GM12864 (cell line): ENCODE measurements around the gene C1orf159.
"Not testable (repeated sequence)": the region's sequence is repeated elsewhere in the genome, so short reads cannot be mapped to it uniquely, and the experiment has no call there.

Experiments used
- DNase-seq: peaks from one replicate; pipeline ENCODE4 v3.0.0-alpha.2; 2011; ENCODE audit warnings: low read depth
- H3K4me3 ChIP-seq: 2 replicates; pipeline ENCODE4 v1.5.1; 2011; ENCODE audit warnings: mild to moderate bottlenecking, low read depth, low read length, control low read depth
- TF ChIP-seq, protein P1 (sequence below): IDR thresholded peaks from 2 replicates; pipeline ENCODE4 v1.5.1; 2011; ENCODE audit warnings: low read depth, mild to moderate bottlenecking, moderate library complexity, low read length, control low read depth, inconsistent platforms; ENCODE audit errors: missing control alignments

C1orf159 gene

DNA sequence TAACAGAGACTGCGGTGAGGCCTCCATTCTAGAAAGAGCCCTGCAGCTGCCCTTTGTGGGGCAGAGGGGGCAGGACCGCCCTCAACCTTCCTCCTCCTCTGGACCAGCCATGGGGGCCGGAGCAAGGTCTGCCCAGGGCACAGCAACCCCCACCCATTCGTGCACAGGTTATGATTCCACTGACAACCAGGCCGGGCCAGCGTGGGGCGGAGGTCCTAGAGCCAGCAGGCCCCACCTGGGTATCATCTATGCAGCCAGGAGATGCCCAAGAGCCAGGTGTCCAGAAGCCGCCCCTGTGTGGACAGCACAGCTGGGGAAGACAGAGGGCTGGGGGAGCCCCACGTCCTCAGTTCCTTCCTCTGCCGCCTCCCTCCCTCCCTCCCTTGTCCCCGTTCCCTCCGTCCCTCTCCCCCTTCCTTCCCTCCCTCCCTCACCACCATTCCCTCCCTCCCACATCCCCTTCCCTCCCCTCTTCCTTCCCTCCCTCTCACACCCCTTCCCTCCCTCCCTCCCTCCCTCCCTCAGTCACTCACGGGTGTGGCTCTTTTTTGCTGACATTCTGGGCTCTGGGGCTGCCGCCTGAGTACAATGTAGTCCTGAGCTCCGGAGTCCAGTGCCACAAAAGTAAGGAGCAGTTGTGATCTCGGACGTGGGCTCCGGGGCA, 54.1 kb downstream of the C1orf159 start:
- no peak for DNase-seq
- H3K4me3 ChIP-seq, result no peak overlapping the region
- TF ChIP-seq, protein P1, sequence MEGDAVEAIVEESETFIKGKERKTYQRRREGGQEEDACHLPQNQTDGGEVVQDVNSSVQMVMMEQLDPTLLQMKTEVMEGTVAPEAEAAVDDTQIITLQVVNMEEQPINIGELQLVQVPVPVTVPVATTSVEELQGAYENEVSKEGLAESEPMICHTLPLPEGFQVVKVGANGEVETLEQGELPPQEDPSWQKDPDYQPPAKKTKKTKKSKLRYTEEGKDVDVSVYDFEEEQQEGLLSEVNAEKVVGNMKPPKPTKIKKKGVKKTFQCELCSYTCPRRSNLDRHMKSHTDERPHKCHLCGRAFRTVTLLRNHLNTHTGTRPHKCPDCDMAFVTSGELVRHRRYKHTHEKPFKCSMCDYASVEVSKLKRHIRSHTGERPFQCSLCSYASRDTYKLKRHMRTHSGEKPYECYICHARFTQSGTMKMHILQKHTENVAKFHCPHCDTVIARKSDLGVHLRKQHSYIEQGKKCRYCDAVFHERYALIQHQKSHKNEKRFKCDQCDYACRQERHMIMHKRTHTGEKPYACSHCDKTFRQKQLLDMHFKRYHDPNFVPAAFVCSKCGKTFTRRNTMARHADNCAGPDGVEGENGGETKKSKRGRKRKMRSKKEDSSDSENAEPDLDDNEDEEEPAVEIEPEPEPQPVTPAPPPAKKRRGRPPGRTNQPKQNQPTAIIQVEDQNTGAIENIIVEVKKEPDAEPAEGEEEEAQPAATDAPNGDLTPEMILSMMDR, result no peak

DNA sequence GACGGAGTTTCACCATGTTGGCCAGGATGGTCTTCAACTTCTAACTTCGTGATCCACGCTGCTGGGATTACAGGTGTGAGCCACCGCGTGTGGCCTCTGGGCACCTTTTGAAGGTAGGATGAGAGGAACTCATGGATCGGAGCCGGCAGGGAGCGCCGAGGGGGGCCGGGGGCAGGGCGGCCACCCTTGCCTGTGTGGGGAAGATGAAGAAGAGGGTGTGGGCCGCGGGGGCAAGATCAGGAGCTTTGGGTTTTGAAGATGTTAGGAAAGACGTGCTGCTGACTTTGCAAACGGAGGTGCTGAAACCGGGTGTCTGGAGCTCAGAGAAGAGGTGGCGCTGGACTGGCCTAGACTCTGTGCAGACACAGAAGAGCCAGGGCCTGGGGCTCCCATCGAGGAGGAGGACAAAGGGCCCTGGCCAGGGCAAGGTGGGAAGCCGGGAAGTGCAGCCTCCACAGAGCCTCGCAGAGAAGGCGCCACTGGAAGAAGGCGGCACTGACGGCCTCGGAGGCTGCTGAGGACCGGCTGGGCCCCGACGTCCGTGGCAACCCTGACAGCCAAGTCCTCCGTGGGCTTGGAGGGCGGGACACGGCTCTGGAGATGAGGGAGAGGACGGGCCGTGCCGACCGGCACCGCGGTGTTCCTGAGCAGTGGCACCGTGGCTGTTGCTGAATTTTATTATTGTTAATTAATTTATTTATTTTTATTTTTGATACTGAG, 55.4 kb downstream of the C1orf159 start:
- no peak for DNase-seq
- TF ChIP-seq, protein P1, result no peak
- no peak overlapping the region; the same call in 1 of the 2 replicates for H3K4me3 ChIP-seq

DNA sequence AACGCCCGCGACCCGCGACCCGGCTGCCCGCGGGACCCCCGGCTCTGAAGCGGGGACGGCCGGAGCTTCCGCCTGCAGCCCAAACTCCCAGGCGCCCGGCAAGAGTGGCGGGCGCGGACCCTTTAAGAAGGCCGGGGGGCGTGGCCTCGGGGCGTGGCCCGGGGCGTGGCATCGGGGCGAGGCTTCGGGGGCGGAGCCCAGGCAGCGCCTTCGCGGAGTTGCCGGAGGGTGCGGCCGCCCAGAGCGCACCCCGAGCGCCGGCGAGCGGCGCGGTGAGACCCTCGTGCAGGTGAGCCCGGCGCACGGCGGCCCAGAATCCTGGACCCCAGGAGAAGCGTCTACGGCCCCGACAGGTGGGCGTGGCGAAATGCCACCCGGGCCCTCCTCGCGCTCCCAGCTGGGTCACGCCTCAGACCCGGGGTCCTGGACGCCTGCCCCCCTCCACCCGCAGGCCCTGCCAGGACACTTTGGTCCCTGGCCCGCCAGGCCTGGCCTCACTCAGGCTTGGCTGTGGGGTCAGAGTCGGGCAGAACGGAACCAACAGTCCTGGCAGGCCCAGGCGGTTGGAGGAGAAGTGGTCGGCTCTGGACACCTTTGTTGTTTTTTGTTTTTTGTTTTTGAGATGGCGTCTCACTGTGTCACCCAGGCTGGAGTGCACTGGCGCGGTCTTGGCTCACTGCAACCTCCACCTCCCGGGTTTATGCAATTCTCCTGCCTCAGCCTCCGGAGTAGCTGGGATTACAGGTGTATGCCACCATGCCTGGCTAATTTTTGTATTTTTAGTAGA, 56.2 kb downstream of the C1orf159 start:
- TF ChIP-seq, protein P1, result no peak
- peak overlapping the region; percentile 48 for H3K4me3 ChIP-seq
- DNase-seq, result no peak

DNA sequence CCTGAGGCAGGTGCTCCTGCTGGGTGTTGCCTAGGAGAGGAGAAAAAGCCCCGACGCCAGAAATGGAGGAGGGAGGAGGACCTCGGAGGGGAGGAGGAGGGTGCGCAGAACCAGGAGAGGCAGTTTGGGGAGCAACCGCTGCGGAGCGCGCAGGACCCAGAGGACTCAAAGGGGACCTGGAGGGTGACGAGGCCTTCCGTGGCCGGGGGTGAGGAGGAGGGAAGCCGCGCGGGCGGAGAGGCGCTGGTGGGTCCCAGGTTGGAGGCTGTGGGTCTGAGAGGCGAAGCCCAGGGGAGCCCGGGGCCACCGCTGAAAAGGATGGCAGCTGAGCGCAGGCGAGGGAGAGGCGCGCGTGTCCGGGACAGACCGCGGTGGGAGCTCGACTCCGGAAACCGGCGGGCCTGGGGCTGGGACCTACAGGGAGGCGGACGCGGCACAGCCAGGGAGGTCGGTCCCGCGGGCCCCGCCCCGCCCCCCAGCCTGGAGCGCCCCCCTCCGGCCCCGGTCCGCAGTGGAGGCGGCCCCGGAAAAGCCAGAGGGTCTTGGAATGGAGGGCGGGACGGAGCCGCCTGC, 56.9 kb downstream of the C1orf159 start:
- no peak for DNase-seq
- peak overlapping the region; percentile 48 for H3K4me3 ChIP-seq
- TF ChIP-seq, protein P1, result peak; percentile 38

DNA sequence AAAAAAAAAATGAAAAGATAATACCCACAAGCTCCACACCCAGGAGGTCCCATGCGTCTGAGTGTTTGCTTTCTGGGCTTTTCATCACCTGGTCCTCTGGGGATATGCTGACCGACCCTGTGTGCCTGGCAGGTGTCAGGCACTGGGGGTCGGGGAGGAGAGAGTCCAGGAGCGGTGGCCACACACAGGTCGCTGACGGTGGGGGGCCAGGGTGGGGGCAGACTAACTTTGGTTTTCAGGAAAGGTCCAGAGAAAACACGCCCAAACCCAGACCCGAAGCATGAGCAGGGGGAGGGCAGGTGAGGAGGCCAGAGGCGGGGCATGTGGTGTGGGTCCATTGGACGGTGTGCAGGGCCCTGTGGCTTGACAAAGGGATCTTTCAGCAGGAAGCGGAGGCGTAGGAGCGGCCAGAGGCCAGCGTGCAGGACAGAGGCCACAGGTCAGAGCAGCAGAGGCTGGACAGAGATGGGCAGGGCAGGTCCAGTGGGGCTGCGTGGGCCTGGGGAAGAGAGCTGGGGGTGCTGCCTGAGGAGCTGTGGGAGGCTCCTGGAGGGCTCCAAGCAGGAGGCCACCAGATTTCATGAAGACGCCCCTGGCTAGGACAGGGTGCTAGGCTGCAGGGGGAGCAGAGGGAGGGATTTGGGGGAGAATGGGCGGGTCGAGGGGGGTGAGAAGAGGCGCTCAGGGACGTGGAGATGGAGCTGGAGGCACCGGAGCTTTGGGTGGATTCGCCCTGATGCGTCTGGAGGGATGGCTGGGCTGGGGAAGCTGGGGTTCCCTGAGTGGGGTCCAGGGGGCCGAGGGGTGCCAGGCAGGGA, 57.6 kb downstream of the C1orf159 start:
- TF ChIP-seq, protein P1, result no peak
- H3K4me3 ChIP-seq, result peak overlapping the region; percentile 48; the same call in 1 of the 2 replicates
- no peak for DNase-seq

DNA sequence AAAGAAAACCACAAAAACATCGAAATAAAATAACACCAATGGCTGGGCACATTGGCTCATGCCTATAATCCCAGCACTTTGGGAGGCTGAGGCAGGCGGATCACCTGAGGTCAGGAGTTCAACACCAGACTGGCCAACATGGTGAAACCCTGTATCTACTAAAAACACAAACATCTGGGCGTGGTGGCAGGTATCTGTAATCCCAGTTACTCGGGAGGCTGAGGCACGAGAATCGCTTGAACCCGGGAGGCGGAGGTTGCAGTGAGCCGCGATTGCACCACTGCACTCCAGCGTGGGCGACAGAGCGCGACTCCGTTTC, 58.2 kb downstream of the C1orf159 start:
- not testable (repeated sequence) for H3K4me3 ChIP-seq, DNase-seq
